GM18505 (cell line): ENCODE measurements around the gene EGFL7.
"Not testable (repeated sequence)": the region's sequence is repeated elsewhere in the genome, so short reads cannot be mapped to it uniquely, and the experiment has no call there.

Experiments
- ATAC-seq: cut with Tn5 transposase; IDR thresholded peaks from one replicate; pipeline ENCODE4 v1.9.1; 2021; ENCODE audit not compliant: unreplicated experiment
- POLR2A ChIP-seq: IDR thresholded peaks from 4 replicates; pipeline ENCODE4 v1.6.1; 2011; ENCODE audit warnings: borderline replicate concordance; ENCODE audit not compliant: insufficient read depth, insufficient read length; ENCODE audit errors: extremely low read depth

EGFL7 gene

DNA sequence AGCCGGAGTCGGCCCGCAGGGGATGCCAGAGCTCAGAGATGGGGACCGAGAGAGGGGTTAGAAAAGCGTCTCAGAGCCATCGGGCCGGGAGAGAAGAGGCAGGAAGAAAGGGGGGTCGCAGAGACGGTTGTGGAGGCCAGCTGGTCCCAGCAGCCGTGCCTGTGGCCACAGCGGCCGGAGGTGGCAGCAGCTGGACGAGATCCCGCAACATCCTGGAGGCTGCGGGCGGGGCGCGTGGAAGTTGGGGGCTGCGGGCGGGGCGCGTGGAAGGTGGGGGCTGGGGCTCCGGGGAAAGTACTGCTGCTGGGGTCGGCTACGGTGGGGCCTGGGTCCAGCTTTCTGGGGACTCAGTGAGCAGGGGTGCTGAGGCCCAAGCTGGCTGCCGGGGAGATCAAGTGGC, 34.4 kb upstream of the EGFL7 start:
- no peak for TF ChIP-seq POLR2A
- no peak for ATAC-seq

DNA sequence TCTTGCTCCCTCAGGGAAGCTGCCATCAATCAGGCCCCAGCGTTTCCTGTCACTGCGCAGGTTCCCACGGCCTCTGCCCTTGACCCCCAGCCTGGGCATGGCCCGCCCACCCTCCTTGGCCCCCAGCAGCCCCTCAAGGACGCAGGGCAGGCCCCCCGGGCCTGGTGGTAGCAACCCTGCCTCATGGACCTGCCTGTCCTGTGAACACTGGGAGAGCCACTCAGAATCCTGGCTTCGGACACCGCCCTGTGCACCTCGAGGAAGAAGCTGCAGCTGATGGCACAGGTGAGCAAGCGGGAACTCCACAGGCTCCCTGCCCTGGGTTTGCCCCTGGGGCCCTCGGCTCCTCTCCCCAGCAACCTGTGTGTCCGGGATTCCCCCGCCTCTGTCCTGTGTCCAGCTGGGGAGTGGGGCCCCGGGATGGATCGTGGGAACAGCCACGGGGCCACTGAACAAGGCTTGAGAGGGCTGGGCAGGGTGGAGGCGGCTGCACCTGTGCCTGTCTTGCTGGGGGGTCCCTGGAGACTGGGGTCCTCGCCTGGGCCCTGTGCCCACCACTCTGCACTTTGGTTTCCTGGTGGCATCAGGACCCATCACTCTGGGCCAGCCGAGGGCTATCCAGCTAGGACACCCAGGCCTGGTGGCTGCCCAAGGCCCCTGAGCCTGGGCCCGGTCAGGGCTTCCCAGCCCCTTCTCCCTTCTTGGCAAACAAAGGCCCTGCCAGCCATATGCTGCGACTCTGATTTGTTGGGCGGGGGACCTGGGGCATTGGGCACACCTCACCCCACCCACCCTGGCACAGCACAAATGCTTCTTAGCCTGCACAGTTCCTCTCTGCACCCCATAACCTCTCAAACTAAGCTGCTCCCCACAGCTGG, 33.5 kb upstream of the EGFL7 start:
- no peak for ATAC-seq
- TF ChIP-seq POLR2A: no peak

- no peak for TF ChIP-seq POLR2A
- ATAC-seq: no peak
Measured at GRCh38 chr9:136629879-136630661, 32.6 kb upstream of the EGFL7 start.

DNA sequence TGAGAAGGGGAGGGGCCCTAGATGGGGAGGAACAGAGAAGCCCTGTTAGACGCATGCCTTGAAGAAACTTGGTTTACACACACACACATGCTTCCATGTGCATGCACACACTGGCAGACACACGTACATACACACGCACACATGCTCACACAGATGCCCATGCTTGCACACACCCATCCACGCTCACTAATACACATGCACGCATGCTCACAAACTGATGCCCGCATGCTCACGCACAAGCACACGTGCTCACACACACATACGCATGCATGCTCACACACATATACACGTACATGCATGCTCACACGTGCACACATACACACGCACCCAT, 32.1 kb upstream of the EGFL7 start:
- no peak for ATAC-seq
- no peak for TF ChIP-seq POLR2A

GRCh38 chr9:136631038-136632000, 31.4 kb upstream of the EGFL7 start:
- TF ChIP-seq POLR2A: no peak
- ATAC-seq: no peak

DNA sequence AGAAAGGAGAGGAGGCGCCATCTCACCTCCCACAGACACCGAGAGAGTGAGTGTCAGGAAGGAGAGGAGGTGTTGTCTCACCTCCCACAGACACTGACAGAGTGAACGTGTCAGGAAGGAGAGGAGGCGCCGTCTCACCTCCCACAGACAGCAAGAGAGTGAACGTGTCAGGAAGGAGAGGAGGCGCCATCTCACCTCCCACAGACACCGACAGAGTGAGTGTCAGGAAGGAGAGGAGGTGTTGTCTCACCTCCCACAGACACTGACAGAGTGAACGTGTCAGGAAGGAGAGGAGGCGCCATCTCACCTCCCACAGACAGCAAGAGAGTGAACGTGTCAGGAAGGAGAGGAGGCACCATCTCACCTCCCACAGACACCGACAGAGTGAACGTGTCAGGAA, 30.6 kb upstream of the EGFL7 start:
- not testable (repeated sequence) for ATAC-seq

DNA sequence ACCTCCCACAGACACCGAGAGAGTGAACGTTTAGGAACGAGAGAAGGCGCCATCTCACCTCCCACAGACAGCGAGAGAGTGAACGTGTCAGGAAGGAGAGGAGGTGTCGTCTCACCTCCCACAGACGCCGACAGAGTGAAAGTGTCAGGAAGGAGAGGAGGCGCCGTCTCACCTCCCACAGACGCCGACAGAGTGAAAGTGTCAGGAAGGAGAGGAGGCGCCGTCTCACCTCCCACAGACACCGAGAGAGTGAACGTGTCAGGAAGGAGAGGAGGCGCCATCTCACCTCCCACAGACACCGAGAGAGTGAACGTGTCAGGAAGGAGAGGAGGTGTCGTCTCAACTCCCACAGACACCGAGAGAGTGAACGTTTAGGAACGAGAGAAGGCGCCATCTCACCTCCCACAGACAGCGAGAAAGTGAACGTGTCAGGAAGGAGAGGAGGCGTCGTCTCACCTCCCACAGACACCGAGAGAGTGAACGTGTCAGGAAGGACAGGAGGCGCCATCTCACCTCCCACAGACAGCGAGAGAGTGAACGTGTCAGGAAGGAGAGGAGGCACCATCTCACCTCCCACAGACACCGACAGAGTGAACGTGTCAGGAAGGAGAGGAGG, 30.1 kb upstream of the EGFL7 start:
- ATAC-seq: not testable (repeated sequence)

DNA sequence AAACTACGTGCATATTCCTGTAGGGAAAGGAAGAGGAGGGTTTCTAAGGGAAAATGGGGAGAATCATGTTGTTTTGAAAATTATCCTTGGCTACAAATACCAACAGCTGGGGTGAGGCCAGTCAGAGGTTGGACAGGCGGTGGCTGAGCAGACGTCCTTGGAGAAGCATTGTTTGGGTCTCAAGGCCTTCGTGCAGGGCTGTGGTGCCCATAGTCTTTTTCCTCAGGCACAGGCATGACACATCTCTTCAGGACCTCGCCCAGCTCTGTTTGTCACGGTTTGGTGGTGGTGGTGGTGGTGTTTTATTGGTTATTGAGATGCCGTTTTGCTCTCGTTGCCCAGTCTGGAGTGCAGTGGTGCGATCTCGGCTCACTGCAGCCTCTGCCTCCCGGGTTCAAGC, 27.8 kb upstream of the EGFL7 start:
- no peak for ATAC-seq
- no peak for TF ChIP-seq POLR2A

DNA sequence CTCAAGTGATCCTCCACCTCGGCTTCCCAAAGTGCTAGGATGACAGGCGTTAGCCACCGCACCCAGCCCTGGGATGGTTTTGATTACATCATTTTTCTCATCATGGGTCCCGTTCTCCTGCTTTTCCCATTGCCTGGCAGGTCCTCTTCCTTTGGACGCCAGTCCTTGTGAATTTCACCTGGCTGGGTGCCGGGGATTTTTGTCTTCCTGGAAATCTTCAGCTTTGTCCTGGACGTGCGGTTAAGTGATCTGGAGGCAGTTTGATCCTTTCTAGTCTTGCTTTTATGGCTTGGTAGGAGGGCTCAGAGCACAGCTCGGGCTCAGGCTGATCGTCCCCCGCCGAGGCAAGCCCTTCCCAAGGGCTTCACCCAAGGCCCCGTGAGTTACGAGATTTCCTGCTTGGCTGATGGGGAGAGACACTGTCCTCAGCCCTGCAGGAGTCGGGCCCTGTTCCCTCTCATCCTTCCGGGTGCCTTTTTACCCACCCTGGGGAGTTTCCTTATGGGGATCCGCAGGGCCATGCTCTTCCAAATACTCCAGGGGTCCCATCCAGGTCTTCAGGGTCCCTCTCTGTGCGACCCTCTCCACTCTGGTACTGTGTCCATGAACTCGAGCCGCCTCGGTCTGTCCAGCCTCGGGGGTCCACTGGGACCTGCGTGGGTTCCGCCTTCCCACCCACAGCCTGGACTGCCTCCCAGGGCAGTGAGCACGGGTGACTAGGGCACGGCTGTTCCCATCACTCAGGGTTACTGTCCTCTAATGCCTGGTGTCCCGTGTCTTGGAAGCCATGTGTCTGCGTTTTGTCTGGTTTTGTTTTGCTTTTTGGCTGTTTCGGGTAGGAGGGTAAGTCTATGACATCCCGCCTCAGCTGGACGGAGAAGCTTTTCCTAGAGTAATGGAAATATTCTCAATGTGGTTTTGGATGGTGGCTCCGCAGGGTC, 22.3 kb upstream of the EGFL7 start:
- TF ChIP-seq POLR2A: no peak
- no peak for ATAC-seq

GRCh38 chr9:136642439-136642921, 20.2 kb upstream of the EGFL7 start:
- no peak for TF ChIP-seq POLR2A
- no peak for ATAC-seq

GRCh38 chr9:136643596-136644342, 18.9 kb upstream of the EGFL7 start:
- no peak for TF ChIP-seq POLR2A
- ATAC-seq: no peak

DNA sequence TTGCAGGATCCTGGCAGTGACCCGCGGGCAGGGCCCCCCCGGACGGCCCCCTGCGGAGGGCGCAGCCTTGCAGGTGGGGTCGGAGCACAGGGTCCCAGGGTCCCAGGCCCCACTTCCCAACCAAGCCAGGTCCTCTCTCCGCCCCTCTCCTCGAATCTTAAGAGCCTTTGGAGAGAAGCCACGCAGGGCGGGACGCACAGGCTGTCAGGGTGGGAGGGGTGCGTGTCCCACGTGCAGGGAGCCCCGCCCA, 18.4 kb upstream of the EGFL7 start:
- ATAC-seq: no peak
- TF ChIP-seq POLR2A: no peak
